DND-41 (cell line): Measurements from ENCODE around the gene TBX19.

ENCODE experiments used
- ATAC-seq: fragments of 200-7000 bp; cut with Tn5 transposase; 3 replicates; pipeline ENCODE4 v1.9.1; 2021; ENCODE audit warnings: low read depth; ENCODE audit not compliant: insufficient read depth
- DNase-seq: peaks from one replicate; pipeline ENCODE4 v3.0.0-alpha.2; 2020
- H2AFZ ChIP-seq: 2 replicates; pipeline ENCODE4 v1.6.0; 2012; ENCODE audit warnings: low read depth, low read length
- H3K27ac ChIP-seq: 2 replicates; pipeline ENCODE4 v1.5.1; 2012; ENCODE audit warnings: low read length, inconsistent platforms
- H3K27me3 ChIP-seq: fragments of 200-600 bp; sonication (generic); 2 replicates; pipeline ENCODE4 v1.6.0; 2012; ENCODE audit warnings: low read length, mild to moderate bottlenecking, inconsistent platforms; ENCODE audit not compliant: insufficient read depth, poor library complexity
- H3K36me3 ChIP-seq: 2 replicates; pipeline ENCODE4 v1.5.1; 2012; ENCODE audit warnings: low read length, inconsistent platforms; ENCODE audit not compliant: insufficient read depth
- H3K4me1 ChIP-seq: 2 replicates; pipeline ENCODE4 v1.5.1; 2012; ENCODE audit warnings: mild to moderate bottlenecking, low read length; ENCODE audit not compliant: insufficient read depth
- H3K4me2 ChIP-seq: 2 replicates; pipeline ENCODE4 v1.6.0; 2012; ENCODE audit warnings: mild to moderate bottlenecking, moderate library complexity, low read length, inconsistent platforms; ENCODE audit not compliant: insufficient read depth
- H3K4me3 ChIP-seq, 2 experiments: fragments of 200-600 bp in 1 of 2; shearing (Covaris generic) in 1 of 2; 2 replicates each; pipeline ENCODE4 v1.5.1; 2012 to 2016; ENCODE audit warnings: inconsistent platforms in 2 of 2, low read length in 2 of 2, mild to moderate bottlenecking in 2 of 2, low read depth in 1 of 2, moderate library complexity in 1 of 2
- H3K79me2 ChIP-seq: 2 replicates; pipeline ENCODE4 v1.6.0; 2012; ENCODE audit warnings: low read length, inconsistent platforms; ENCODE audit not compliant: insufficient read depth
- H3K9ac ChIP-seq: 2 replicates; pipeline ENCODE4 v1.6.0; 2012; ENCODE audit warnings: low read depth, mild to moderate bottlenecking, inconsistent platforms, low read length, moderate library complexity
- H3K9me3 ChIP-seq: 2 replicates; pipeline ENCODE4 v1.5.1; 2012; ENCODE audit warnings: low read length, moderate library complexity, mild to moderate bottlenecking, inconsistent platforms; ENCODE audit not compliant: insufficient read depth, severe bottlenecking
- H4K20me1 ChIP-seq: 2 replicates; pipeline ENCODE4 v1.6.0; 2012; ENCODE audit warnings: low read length; ENCODE audit not compliant: insufficient read depth
- CTCF ChIP-seq: IDR thresholded peaks from 2 replicates; pipeline ENCODE4 v1.5.1; 2012; ENCODE audit warnings: borderline replicate concordance, low read length, moderate library complexity, mild to moderate bottlenecking; ENCODE audit not compliant: poor library complexity, severe bottlenecking; ENCODE audit errors: extremely low read depth
- EZH2 ChIP-seq: IDR thresholded peaks from 3 replicates; pipeline ENCODE4 v1.6.1; 2012; ENCODE audit warnings: borderline replicate concordance, low read depth, mild to moderate bottlenecking, moderate library complexity, low read length, inconsistent platforms; ENCODE audit not compliant: severe bottlenecking

The TBX19 gene

GRCh38 chr1:168273575-168273974 is 7.1 kb upstream of the TBX19 start:
- no peak overlapping the region for H3K4me3 ChIP-seq
- H3K36me3 ChIP-seq: no peaks in the 10 kb centered on the region
- H3K27me3 ChIP-seq: no peaks in the 10 kb centered on the region
- no peak overlapping the region for H3K4me2 ChIP-seq
- TF ChIP-seq EZH2 (no peak), CTCF (no peak)
- H4K20me1 ChIP-seq: no peaks in the 10 kb centered on the region
- H3K79me2 ChIP-seq: no peaks in the 10 kb centered on the region
- H2AFZ ChIP-seq: no peak overlapping the region
- DNase-seq (no peak), ATAC-seq (no peak)
- H3K9me3 ChIP-seq: no peaks in the 10 kb centered on the region
- H3K9ac ChIP-seq: no peak overlapping the region
- no peaks in the 10 kb centered on the region for H3K4me1 ChIP-seq
- H3K27ac ChIP-seq: no peak overlapping the region

DNA sequence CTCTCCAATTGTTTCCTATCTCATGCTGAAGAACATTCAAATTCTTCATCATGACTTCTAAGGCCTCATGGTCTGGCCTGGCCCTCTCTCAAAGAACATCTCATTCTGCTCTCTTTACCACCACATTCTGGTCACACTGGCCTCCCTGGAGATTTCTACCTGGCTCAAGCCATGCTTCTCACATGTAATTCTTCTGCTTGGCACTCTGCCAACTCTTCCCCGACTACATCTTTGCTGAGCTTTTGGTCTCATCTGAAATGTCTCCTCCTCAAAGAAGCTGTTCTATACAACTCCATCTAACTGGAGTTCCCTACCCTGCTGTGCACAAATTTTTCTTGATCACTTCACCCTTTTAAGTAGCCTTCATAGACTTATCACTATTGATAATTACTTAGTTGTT is 1.4 kb upstream of the TBX19 start:
- TF ChIP-seq CTCF (no peak), EZH2 (no peak)
- Histone ChIP-seq H3K79me2 (no peaks in the 10 kb centered on the region), H3K4me1 (no peaks in the 10 kb centered on the region)

GRCh38 chr1:168281603-168282325 is 1.1 kb downstream of the TBX19 start:
- TF ChIP-seq EZH2 (no peak), CTCF (no peak)

More for the DNA sequence above, 1.4 kb upstream of the TBX19 start:
- H4K20me1 ChIP-seq: no peaks in the 10 kb centered on the region
- no peak overlapping the region for H3K4me2 ChIP-seq
- H3K27ac ChIP-seq: no peak overlapping the region
- no peaks in the 10 kb centered on the region for H3K36me3 ChIP-seq
- no peaks in the 10 kb centered on the region for H3K27me3 ChIP-seq
- H2AFZ ChIP-seq: no peak overlapping the region
- no peak for DNase-seq
- no peak for ATAC-seq
- H3K9ac ChIP-seq: no peak overlapping the region
- H3K9me3 ChIP-seq: no peaks in the 10 kb centered on the region
- no peak overlapping the region for H3K4me3 ChIP-seq

More at GRCh38 chr1:168281603-168282325, 1.1 kb downstream of the TBX19 start:
- H4K20me1 ChIP-seq: no peaks in the 10 kb centered on the region
- no peak overlapping the region for H2AFZ ChIP-seq
- H3K4me2 ChIP-seq: no peak overlapping the region
- no peaks in the 10 kb centered on the region for H3K9me3 ChIP-seq
- no peaks in the 10 kb centered on the region for H3K79me2 ChIP-seq
- no peak for ATAC-seq
- no peaks in the 10 kb centered on the region for H3K27me3 ChIP-seq
- H3K4me1 ChIP-seq: no peaks in the 10 kb centered on the region
- H3K27ac ChIP-seq: no peak overlapping the region
- H3K36me3 ChIP-seq: no peaks in the 10 kb centered on the region
- no peak overlapping the region for H3K9ac ChIP-seq
- H3K4me3 ChIP-seq: no peak overlapping the region
- DNase-seq: no peak
